Hepatocyte (in vitro differentiated cells): Measurements from ENCODE around the gene CTBP2. TPM values are rescaled to one million over a fixed set of nuclear protein-coding genes. Genes with fewer than 3 reads are reported as not detected.

Experiments
- DNase-seq: peaks from one replicate; pipeline ENCODE4 v3.0.0-alpha.2; 2016; ENCODE audit warnings: low spot score
- H2AFZ ChIP-seq: fragments of 200-600 bp; sonication (generic); 2 replicates; pipeline ENCODE4 v1.6.0; 2016; ENCODE audit warnings: antibody characterized with exemption, mild to moderate bottlenecking
- H3K27ac ChIP-seq: fragments of 200-600 bp; sonication (generic); 2 replicates; pipeline ENCODE4 v1.5.1; 2016; ENCODE audit warnings: mild to moderate bottlenecking
- H3K27me3 ChIP-seq: fragments of 200-600 bp; sonication (generic); 2 replicates; pipeline ENCODE4 v1.6.1; 2016
- H3K36me3 ChIP-seq: fragments of 200-600 bp; sonication (generic); replicated peaks from 2 replicates; pipeline ENCODE4 v1.5.1; 2016; ENCODE audit warnings: low read depth; ENCODE audit not compliant: insufficient read depth
- H3K4me1 ChIP-seq: fragments of 200-600 bp; sonication (generic); 2 replicates; pipeline ENCODE4 v1.5.1; 2016; ENCODE audit warnings: mild to moderate bottlenecking, moderate library complexity; ENCODE audit not compliant: insufficient read depth
- H3K4me2 ChIP-seq: fragments of 200-600 bp; sonication (generic); 2 replicates; pipeline ENCODE4 v1.6.0; 2016
- H3K4me3 ChIP-seq: fragments of 200-600 bp; sonication (generic); 2 replicates; pipeline ENCODE4 v1.5.1; 2016; ENCODE audit warnings: mild to moderate bottlenecking
- H3K79me2 ChIP-seq: fragments of 200-600 bp; sonication (generic); 2 replicates; pipeline ENCODE4 v1.6.0; 2017; ENCODE audit warnings: mild to moderate bottlenecking
- H3K9me2 ChIP-seq: fragments of 200-600 bp; sonication (generic); replicated peaks from 2 replicates; pipeline ENCODE4 v1.6.0; 2017; ENCODE audit warnings: mild to moderate bottlenecking; ENCODE audit not compliant: insufficient read depth
- H3K9me3 ChIP-seq: fragments of 200-600 bp; sonication (generic); 2 replicates; pipeline ENCODE4 v1.5.1; 2016; ENCODE audit warnings: low read depth, mild to moderate bottlenecking
- H4K20me1 ChIP-seq: fragments of 200-600 bp; sonication (generic); 2 replicates; pipeline ENCODE4 v1.6.0; 2016; ENCODE audit warnings: mild to moderate bottlenecking; ENCODE audit not compliant: insufficient read depth, poor library complexity, severe bottlenecking
- CTCF ChIP-seq: fragments of 200-600 bp; sonication (generic); IDR thresholded peaks from 2 replicates; pipeline ENCODE4 v1.5.1; 2016; ENCODE audit warnings: antibody characterized with exemption, mild to moderate bottlenecking; ENCODE audit not compliant: poor library complexity
- EZH2 ChIP-seq: fragments of 200-600 bp; sonication (generic); IDR thresholded peaks from 2 replicates; pipeline ENCODE4 v1.6.1; 2016; ENCODE audit warnings: antibody characterized with exemption, mild to moderate bottlenecking, borderline replicate concordance
- EZH2phosphoT487 ChIP-seq: fragments of 200-600 bp; sonication (generic); IDR thresholded peaks from one replicate; pipeline ENCODE4 v1.6.1; 2018; ENCODE audit warnings: antibody characterized with exemption, mild to moderate bottlenecking, low read depth, moderate library complexity; ENCODE audit not compliant: unreplicated experiment, severe bottlenecking
- WGBS: methylation state at CpG from one replicate; pipeline ENCODE4 v1.1.6; 2016; ENCODE audit warnings: low lambda C conversion rate; ENCODE audit errors: missing lambda C conversion rate; 5-methylcytosine and 5-hydroxymethylcytosine counted together
- polyA plus RNA-seq: library from polyadenylated mRNA; unstranded; fragments of >200 nt; fragmentation: Nextera tagmentation; extraction: Ambion mirVana; gene quantifications from 2 replicates; pipeline ENCODE4 v1.2.1, GENCODE V29; 2016
- total RNA-seq: library from RNA; depleted of rRNA; stranded (reverse); fragments of >200 nt; gene quantifications from 2 replicates; pipeline ENCODE4 v1.2.3, GENCODE V29; 2014

The CTBP2 gene
- total and polyA plus RNA-seq, 2 experiments from 2014 or later = 61.3 to 81.0 TPM

GRCh38 chr10:124966008-124966407, 194.4 kb downstream of the CTBP2 start:
- H3K36me3 ChIP-seq = no peaks in the 10 kb centered on the region
- H3K4me3 ChIP-seq = no peak overlapping the region
- TF ChIP-seq EZH2phosphoT487 = no peak
- no peak for TF ChIP-seq EZH2
- no peak for TF ChIP-seq CTCF
- no peak overlapping the region for H3K27ac ChIP-seq
- no peak for DNase-seq
- H3K9me2 ChIP-seq = no peaks in the 10 kb centered on the region
- H3K4me1 ChIP-seq = no peaks in the 10 kb centered on the region
- H4K20me1 ChIP-seq = peaks cover 57% of the 10 kb centered on the region
- H3K27me3 ChIP-seq = no peaks in the 10 kb centered on the region
- H3K9me3 ChIP-seq = no peaks in the 10 kb centered on the region
- 82% methylated on average over 5 of the region's 5 CpGs for WGBS
- peaks cover 92% of the 10 kb centered on the region for H3K79me2 ChIP-seq
- H2AFZ ChIP-seq = no peak overlapping the region
- H3K4me2 ChIP-seq = no peak overlapping the region

- WGBS = 94% methylated on average over 7 of the region's 7 CpGs
- no peak overlapping the region for H2AFZ ChIP-seq
- TF ChIP-seq CTCF = no peak
- no peak for TF ChIP-seq EZH2
- no peak for TF ChIP-seq EZH2phosphoT487
- no peaks in the 10 kb centered on the region for H3K36me3 ChIP-seq
- H3K27ac ChIP-seq = no peak overlapping the region
- no peaks in the 10 kb centered on the region for H3K9me2 ChIP-seq
- peaks cover 98% of the 10 kb centered on the region for H3K79me2 ChIP-seq
- H3K4me2 ChIP-seq = no peak overlapping the region
- H3K27me3 ChIP-seq = no peaks in the 10 kb centered on the region
- H4K20me1 ChIP-seq = peaks cover 74% of the 10 kb centered on the region
- no peak for DNase-seq
- H3K4me1 ChIP-seq = no peaks in the 10 kb centered on the region
- no peaks in the 10 kb centered on the region for H3K9me3 ChIP-seq
- no peak overlapping the region for H3K4me3 ChIP-seq
Measured at GRCh38 chr10:124963866-124964720, 196.3 kb downstream of the CTBP2 start.

GRCh38 chr10:124962421-124962820, 197.9 kb downstream of the CTBP2 start:
- no peaks in the 10 kb centered on the region for H3K4me1 ChIP-seq
- H4K20me1 ChIP-seq = peaks cover 84% of the 10 kb centered on the region

More at GRCh38 chr10:124962421-124962820, 197.9 kb downstream of the CTBP2 start:
- H3K27ac ChIP-seq = no peak overlapping the region
- TF ChIP-seq EZH2 = no peak
- TF ChIP-seq EZH2phosphoT487 = no peak
- no peak for TF ChIP-seq CTCF
- no peak overlapping the region for H3K4me3 ChIP-seq
- H3K27me3 ChIP-seq = no peaks in the 10 kb centered on the region
- no peak overlapping the region for H3K4me2 ChIP-seq
- H3K36me3 ChIP-seq = no peaks in the 10 kb centered on the region
- no peak overlapping the region for H2AFZ ChIP-seq
- H3K79me2 ChIP-seq = peaks cover 99% of the 10 kb centered on the region
- DNase-seq = no peak
- no peaks in the 10 kb centered on the region for H3K9me2 ChIP-seq
- no peaks in the 10 kb centered on the region for H3K9me3 ChIP-seq
- WGBS = 98% methylated on average over 3 of the region's 3 CpGs
